HepG2 (cell line): ENCODE measurements around the gene SNCAIP.

Experiments
- ZNF24 ChIP-seq: fragments of 450-650 bp; IDR thresholded peaks from 2 replicates; pipeline ENCODE4 v1.6.1; 2017; ENCODE audit warnings: antibody characterized with exemption, mild to moderate bottlenecking
- ZNF577 ChIP-seq: sonication (generic); formaldehyde crosslinking; IDR thresholded peaks from 2 replicates; pipeline ENCODE4 v1.4.0; 2020; ENCODE audit warnings: mild to moderate bottlenecking, low read depth, missing genetic modification reagents, borderline replicate concordance

DNA sequence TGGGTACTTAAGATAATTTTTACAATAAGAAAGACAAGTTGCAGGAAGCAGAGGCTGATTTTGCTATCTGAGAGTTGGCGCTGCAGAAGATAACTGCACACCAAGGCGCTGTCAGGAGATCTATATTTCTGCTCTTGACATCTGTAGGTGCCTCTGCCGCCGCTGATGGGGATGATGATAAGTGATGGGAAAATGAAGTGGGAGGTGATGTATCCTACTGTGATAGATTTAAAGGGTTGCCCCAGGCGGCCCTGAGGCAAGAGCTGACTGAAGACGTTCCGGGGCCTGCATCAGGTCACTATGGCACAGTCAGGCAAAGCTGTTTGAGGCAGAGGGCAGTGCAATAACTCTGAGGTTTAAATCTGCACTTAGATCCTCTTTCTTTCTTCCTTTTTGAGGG lies 78.1 kb downstream of the SNCAIP start:
- TF ChIP-seq ZNF577 (CRISPR knock-in tag) (no peak), ZNF24 (no peak)
